Esophagus muscularis mucosa (tissue), 4 donors: ENCODE data around the gene DTWD1. TPM values are rescaled to one million over a fixed set of nuclear protein-coding genes. Genes with fewer than 3 reads are reported as not detected.

Experiments
- DNase-seq: peaks from one replicate; pipeline ENCODE4 v3.0.0-alpha.2; 2017; ENCODE audit errors: extremely low spot score
- H3K27ac ChIP-seq, 4 donors: fragments of 200-600 bp; sonication (generic); replicated peaks in 1 of 4; 1 replicate in 3 of 4; 2 replicates in 1 of 4; pipeline ENCODE4 v1.5.1; 2016 to 2019; ENCODE audit warnings: mild to moderate bottlenecking in 1 of 4
- H3K27me3 ChIP-seq, 4 donors: fragments of 200-600 bp; sonication (generic); one replicate each; pipeline versions ENCODE4 v1.5.1 to v1.6.0; 2016 to 2019
- H3K36me3 ChIP-seq, 4 donors: fragments of 200-600 bp; sonication (generic); one replicate each; pipeline ENCODE4 v1.5.1; 2016 to 2019
- H3K4me1 ChIP-seq, 4 donors: fragments of 200-600 bp; sonication (generic); one replicate each; pipeline ENCODE4 v1.5.1; 2016 to 2019
- H3K4me3 ChIP-seq, 4 donors: fragments of 200-600 bp; sonication (generic); 1 replicate in 2 of 4; 2 replicates in 2 of 4; pipeline ENCODE4 v1.5.1; 2016 to 2019; ENCODE audit warnings: mild to moderate bottlenecking in 4 of 4, moderate library complexity in 1 of 4
- H3K9me3 ChIP-seq, 4 donors: fragments of 200-600 bp; sonication (generic); 1 replicate in 3 of 4; 2 replicates in 1 of 4; pipeline ENCODE4 v1.5.1; 2016 to 2019
- CTCF ChIP-seq, 3 experiments: fragments of 200-600 bp in 2 of 3; fragments of 450-650 bp in 1 of 3; sonication (generic) in 2 of 3; IDR thresholded peaks; one replicate each; pipeline ENCODE4 v1.5.1; 2017 to 2019; ENCODE audit warnings: antibody characterized with exemption in 3 of 3, mild to moderate bottlenecking in 2 of 3, moderate library complexity in 1 of 3
- EP300 ChIP-seq: sonication (generic); formaldehyde crosslinking; IDR thresholded peaks from one replicate; pipeline ENCODE4 v1.6.1; 2017; ENCODE audit warnings: antibody characterized with exemption
- POLR2A ChIP-seq: fragments of 450-650 bp; IDR thresholded peaks from one replicate; pipeline ENCODE4 v1.6.1; 2017; ENCODE audit warnings: antibody characterized with exemption, moderate library complexity, mild to moderate bottlenecking, low read depth
- POLR2AphosphoS5 ChIP-seq, 2 donors: sonication (generic); formaldehyde crosslinking; IDR thresholded peaks; one replicate each; pipeline ENCODE4 v1.6.1; 2017; ENCODE audit warnings: antibody characterized with exemption in 2 of 2
- WGBS: methylation state at CpG from one replicate; pipeline ENCODE4 v1.1.5; 2018; 5-methylcytosine and 5-hydroxymethylcytosine counted together
- intact Hi-C: fragments of 100-400 bp; cut with DNase I; formaldehyde crosslinking; loops from one replicate; pipeline ENCODE4 v1.15.1; 2023
- total RNA-seq, 4 donors: library from RNA; depleted of rRNA; stranded (reverse); fragments of >200 nt; gene quantifications; one replicate each; pipeline versions ENCODE4 v1.1.0 to v1.2.1, GENCODE V29; 2016

Gene DTWD1
- total RNA-seq, 4 donors from 2014 or later = 21.0 to 35.3 (median 27.8) TPM

- Histone ChIP-seq H3K4me1 (peaks cover 18 to 38% (median 28%) of the 10 kb centered on the region in 4 donors), H3K36me3 (no peaks in the 10 kb centered on the region), H3K9me3 (peaks cover 0 to 3% (median under 1%) of the 10 kb centered on the region in 4 donors), H3K27ac (no peak overlapping the region), H3K4me3 (no peak overlapping the region), H3K27me3 (no peaks in the 10 kb centered on the region)
- intact Hi-C loops = no loop called here
- no peak for TF ChIP-seq CTCF (IDR thresholded peaks at IDR 0.05)
- TF ChIP-seq EP300 = no peak
- TF ChIP-seq POLR2AphosphoS5 (IDR thresholded peaks at IDR 0.05) = no peak
- TF ChIP-seq POLR2A = no peak
- no peak for DNase-seq
- 91% methylated on average over 2 of the region's 2 CpGs for WGBS
These were observed 26.0 kb downstream of the DTWD1 start for GRCh38 chr15:49646891-49647290.

GRCh38 chr15:49649987-49650386 lies 29.1 kb downstream of the DTWD1 start:
- DNase-seq = no peak
- Histone ChIP-seq H3K4me1 (peaks cover 8 to 27% (median 16%) of the 10 kb centered on the region in 4 donors), H3K9me3 (peaks cover 0 to 23% (median 17%) of the 10 kb centered on the region in 4 donors), H3K27ac (no peak overlapping the region), H3K4me3 (no peak overlapping the region), H3K36me3 (no peaks in the 10 kb centered on the region), H3K27me3 (no peaks in the 10 kb centered on the region)
- intact Hi-C loops = no loop called here
- 92% methylated on average over 1 of the region's 1 CpG for WGBS
- TF ChIP-seq EP300 (no peak), CTCF (IDR thresholded peaks at IDR 0.05) (no peak), POLR2A (no peak), POLR2AphosphoS5 (IDR thresholded peaks at IDR 0.05) (no peak)

- TF ChIP-seq POLR2AphosphoS5 (IDR thresholded peaks at IDR 0.05) = no peak
- TF ChIP-seq POLR2A = no peak
- no peak for TF ChIP-seq CTCF (IDR thresholded peaks at IDR 0.05)
- no peak for TF ChIP-seq EP300
- no peak overlapping the region for H3K4me3 ChIP-seq
- 69% methylated on average over 2 of the region's 2 CpGs for WGBS
- H3K27ac ChIP-seq = no peak overlapping the region
- no peak for DNase-seq
- intact Hi-C loops = no loop called here
- H3K27me3 ChIP-seq = no peaks in the 10 kb centered on the region
- H3K36me3 ChIP-seq = no peaks in the 10 kb centered on the region
- peaks cover 0 to 23% (median 17%) of the 10 kb centered on the region in 4 donors for H3K9me3 ChIP-seq
- H3K4me1 ChIP-seq = peaks cover 4 to 20% (median 9%) of the 10 kb centered on the region in 4 donors
These were observed 29.8 kb downstream of the DTWD1 start for GRCh38 chr15:49650676-49651075.

- H3K27ac ChIP-seq = no peak overlapping the region
- H3K27me3 ChIP-seq = no peaks in the 10 kb centered on the region
- H3K9me3 ChIP-seq = peaks cover 0 to 23% (median 17%) of the 10 kb centered on the region in 4 donors
- intact Hi-C loops = no loop called here
- DNase-seq = no peak
- H3K36me3 ChIP-seq = no peaks in the 10 kb centered on the region
- no peak overlapping the region for H3K4me3 ChIP-seq
- H3K4me1 ChIP-seq = peaks cover 0 to 9% (median 0%) of the 10 kb centered on the region in 4 donors
- 95% methylated on average over 1 of the region's 1 CpG for WGBS
- TF ChIP-seq CTCF (IDR thresholded peaks at IDR 0.05) (no peak), EP300 (no peak), POLR2AphosphoS5 (IDR thresholded peaks at IDR 0.05) (no peak), POLR2A (no peak)
These were observed 32.1 kb downstream of the DTWD1 start for GRCh38 chr15:49652922-49653321.

GRCh38 chr15:49656734-49657133 lies 35.9 kb downstream of the DTWD1 start:
- Histone ChIP-seq H3K27me3 (no peaks in the 10 kb centered on the region), H3K4me3 (no peak overlapping the region), H3K36me3 (no peaks in the 10 kb centered on the region), H3K4me1 (no peaks in the 10 kb centered on the region), H3K9me3 (peaks cover 0 to 20% (median 17%) of the 10 kb centered on the region in 4 donors), H3K27ac (no peak overlapping the region)
- TF ChIP-seq CTCF (IDR thresholded peaks at IDR 0.05) (no peak), EP300 (no peak), POLR2AphosphoS5 (IDR thresholded peaks at IDR 0.05) (no peak), POLR2A (no peak)
- DNase-seq = no peak
- intact Hi-C loops = no loop called here
- WGBS = 84% methylated on average over 1 of the region's 1 CpG
